SW 1271 (cell line): Measurements from ENCODE around the gene TMEM240.
"Not testable (repeated sequence)": the region's sequence is repeated elsewhere in the genome, so short reads cannot be mapped to it uniquely, and the experiment has no call there.

Experiments used
- DNase-seq, 2 experiments: peaks; one replicate each; lab custom pipeline; 2025; lab: John Stamatoyannopoulos, UW

The TMEM240 gene

DNA sequence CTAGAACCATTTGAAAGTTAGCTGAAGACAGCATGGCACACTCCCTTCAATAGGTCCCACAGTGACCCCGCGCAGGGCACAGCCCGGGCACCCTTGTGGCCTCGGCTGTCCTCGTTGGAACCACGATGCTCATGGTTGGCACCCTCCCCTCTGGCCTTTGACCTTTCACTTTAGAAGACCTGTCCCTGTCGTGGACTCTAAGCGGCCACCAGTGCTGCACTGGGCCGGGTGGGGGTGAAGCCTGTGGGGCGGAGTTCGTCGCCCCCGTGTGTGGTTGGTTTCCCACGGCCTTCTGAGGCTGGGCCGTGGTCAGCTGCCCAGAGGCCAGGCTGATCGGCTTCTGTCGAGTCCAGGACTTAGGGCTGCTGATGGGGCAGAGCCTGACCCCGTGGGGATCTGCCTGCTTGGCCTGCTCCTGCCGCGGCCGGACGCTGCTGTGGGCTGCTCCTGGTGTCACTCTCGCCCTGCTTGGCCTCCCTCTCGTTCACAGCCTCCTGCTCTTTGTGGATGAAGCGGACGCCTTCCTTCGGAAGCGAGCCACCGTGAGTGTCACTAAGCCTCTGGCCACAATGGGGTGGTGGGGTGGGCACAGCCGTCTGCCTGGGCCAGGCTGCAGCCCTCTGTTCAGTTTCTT is 15.6 kb downstream of the TMEM240 start:
- not testable (repeated sequence) for DNase-seq

DNA sequence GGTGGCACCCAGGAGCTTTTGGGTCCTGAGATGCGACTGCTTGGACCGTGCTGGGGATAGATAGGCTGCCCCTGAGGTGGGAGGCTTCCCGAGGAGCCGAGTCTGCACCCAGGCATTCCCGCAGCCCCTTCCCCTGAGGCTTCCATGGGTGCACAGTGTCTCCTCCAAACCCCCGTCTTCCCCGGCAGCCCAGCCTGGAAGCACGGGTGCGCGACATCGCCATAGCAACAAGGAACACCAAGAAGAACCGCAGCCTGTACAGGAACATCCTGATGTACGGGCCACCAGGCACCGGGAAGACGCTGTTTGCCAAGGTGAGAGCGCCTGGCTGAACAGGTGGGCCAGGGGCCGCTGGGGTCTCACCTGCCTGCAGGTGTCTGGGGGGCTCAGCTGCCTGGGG is 16.8 kb downstream of the TMEM240 start:
- not testable (repeated sequence) for DNase-seq

GRCh38 chr1:1523226-1523625 is 17.2 kb downstream of the TMEM240 start:
- DNase-seq: not testable (repeated sequence)

DNA sequence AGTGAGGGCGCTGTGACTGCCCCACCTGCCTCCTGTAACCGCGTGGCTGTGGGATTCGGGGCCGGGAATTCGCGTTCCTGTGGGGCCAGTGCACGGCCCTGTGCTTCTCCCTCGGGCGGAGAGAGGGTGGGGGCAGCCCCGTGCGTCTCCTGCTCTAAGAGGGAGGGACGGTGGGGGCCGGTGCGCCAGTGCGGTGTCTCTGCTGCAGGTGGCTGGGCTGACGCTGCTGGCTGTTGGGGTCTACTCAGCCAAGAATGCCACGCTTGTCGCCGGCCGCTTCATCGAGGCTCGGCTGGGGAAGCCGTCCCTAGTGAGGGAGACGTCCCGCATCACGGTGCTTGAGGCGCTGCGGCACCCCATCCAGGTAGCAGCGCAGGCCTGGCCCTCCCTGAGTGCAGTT is 17.9 kb downstream of the TMEM240 start:
- DNase-seq: not testable (repeated sequence)

- DNase-seq: no peak
These were observed 19.1 kb downstream of the TMEM240 start for GRCh38 chr1:1521331-1521730.

GRCh38 chr1:1519805-1520505 is 20.5 kb downstream of the TMEM240 start:
- DNase-seq: not testable (repeated sequence)

GRCh38 chr1:1518621-1519007 is 21.8 kb downstream of the TMEM240 start:
- not testable (repeated sequence) for DNase-seq

- no peak for DNase-seq
These were observed 22.3 kb downstream of the TMEM240 start for GRCh38 chr1:1517973-1518620.

- DNase-seq: not testable (repeated sequence)
These were observed 23.5 kb downstream of the TMEM240 start for GRCh38 chr1:1516923-1517322.

DNA sequence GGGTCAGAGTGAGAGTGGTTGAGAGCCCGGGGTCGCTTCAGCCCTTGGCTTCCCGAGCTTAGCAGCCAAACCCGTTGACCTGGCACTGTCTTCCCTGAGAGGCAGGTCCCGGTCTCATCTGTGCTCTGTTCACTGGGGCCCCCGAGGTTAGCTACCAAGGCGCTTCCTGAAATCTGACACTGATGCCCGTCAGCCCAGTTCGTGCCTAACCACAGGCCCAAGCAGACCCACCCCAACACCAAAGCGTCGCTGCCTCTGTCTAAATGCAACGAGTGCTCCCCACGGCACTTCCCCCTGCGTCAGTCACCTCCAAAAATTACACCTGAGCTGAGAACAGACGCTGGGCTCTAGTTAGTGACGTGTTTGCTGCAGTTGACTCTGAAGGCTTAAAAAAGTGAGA is 26.0 kb downstream of the TMEM240 start:
- DNase-seq: not testable (repeated sequence)

- DNase-seq: not testable (repeated sequence)
These were observed 26.7 kb downstream of the TMEM240 start for GRCh38 chr1:1513675-1514074.

DNA sequence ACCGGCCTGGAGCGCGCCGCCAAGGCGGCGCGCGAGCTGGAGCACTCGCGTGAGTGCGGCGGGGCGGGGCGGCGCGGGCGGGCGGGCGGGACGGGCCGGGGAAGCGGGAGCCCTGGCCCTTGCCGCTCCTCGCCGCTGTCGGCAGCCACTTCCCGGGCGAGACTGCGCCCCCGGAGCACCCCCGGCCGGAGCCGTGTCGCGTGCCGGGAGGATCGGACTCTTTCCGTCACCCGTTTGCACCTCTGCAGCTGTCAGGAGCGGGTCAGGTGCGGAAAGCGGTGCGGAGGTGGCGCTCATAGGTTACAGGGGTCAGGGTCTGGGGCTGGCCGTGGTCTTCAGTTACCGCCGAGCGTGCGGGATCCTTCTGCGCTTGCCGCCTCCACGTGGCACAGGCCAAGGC is 28.0 kb downstream of the TMEM240 start:
- not testable (repeated sequence) for DNase-seq

GRCh38 chr1:1511533-1512285 is 28.7 kb downstream of the TMEM240 start, which contains the start of gene ATAD3A:
Gene ATAD3A (plus strand): TSS chr1:1512162. CDS start chr1:1512269, 107 bp downstream.
- DNase-seq: peak; percentile 71 to 87

GRCh38 chr1:1510912-1511532 is 29.4 kb downstream of the TMEM240 start:
- DNase-seq: peak; percentile 13 to 34

DNA sequence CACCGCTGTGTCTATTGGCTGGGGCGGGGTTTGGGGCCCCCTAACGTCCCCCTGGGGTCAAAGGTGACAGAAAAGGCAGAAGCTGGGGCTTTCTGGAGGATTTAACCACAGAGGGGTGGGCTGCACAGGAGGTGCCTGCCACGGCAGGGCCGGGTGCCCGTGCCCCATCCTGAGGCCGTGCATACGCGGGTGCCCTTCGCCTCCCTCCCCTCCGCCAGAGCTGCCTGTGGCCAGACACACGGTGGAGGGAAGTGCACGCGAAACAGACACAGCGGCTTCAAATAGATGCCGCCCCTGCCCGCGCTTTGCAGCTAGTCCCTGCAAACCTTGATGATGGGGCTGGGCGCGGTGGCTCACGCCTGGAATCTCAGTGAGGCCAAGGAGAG is 31.0 kb downstream of the TMEM240 start:
- DNase-seq: not testable (repeated sequence)

- DNase-seq: not testable (repeated sequence)
These were observed 31.5 kb downstream of the TMEM240 start for GRCh38 chr1:1508775-1509464.

DNA sequence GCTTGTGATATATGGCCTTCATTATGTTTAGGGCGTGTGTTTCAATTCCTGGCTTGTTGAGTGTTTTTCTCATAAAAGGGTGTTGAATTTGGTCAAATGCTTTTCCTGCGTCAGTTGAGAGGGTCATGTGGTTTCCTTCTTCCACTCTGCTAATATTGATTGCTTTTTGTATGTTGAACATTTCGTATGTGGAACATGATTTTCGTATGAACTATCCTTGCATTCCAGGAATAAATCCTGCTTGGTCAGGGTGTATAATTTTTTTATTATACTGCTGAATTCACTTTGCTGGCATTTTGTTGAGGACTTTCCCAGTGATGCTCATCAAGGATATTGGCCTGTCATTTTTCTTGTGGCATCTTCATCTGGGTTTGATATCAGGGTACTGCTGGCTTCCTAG is 33.1 kb downstream of the TMEM240 start:
- DNase-seq: no peak

DNA sequence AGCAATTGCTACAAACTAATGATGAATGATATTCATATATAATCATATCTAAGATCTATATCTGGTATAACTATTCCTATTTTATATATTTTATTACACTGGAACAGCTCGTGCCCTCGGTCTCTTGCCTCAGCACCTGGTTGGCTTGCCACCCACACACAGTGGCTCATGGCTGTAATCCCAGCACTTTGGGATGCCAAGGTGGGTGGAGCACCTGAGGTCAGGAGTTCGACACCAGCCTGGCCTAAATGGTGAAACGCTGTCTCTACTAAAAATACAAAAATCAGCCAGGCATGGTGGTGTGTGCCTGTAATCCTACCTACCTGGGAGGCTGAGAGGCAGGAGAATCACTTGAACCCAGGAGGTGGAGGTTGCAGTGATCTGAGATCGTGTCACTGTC is 34.6 kb downstream of the TMEM240 start:
- not testable (repeated sequence) for DNase-seq

- not testable (repeated sequence) for DNase-seq
These were observed 35.0 kb downstream of the TMEM240 start for GRCh38 chr1:1505366-1505798.

DNA sequence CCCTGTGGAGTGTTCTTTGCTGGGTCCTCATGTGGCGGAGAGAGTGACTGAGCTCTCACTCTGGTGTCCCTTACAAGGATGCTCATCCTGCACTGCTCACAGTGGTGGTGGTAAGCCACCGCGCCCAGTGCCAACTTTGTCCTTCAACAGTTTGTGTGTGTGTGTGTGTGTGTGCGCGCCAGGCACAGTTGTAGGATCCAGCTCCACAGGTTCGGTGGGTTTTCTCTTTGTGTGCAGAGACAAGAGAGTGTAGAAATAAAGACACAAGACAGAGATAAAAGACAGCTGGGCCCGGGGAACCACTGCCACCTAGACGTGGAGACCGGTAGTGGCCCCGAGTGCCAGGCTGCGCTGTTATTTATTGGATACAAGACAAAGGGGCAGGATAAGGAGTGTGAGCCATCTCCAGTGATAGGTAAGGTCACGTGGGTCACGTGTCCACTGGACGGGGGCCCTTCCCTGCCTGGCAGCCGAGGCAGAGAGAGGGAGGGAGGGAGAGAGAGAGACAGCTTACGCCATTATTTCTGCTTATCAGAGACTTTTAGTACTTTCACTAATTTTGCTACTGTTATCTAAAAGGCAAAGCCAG is 35.6 kb downstream of the TMEM240 start:
- DNase-seq: peak in 1 of 2 experiments; percentile 2
